Measurements from ENCODE around the gene BCL7A. TPM values are rescaled to one million over a fixed set of nuclear protein-coding genes. Genes with fewer than 3 reads are reported as not detected.

BCL7A gene
- total RNA-seq, 6 experiments from 2014 or later, result 3.5 to 6.4 (median 4.6) TPM

- Histone ChIP-seq H3K27ac (no peak overlapping the region), H3K9me3 (no peaks in the 10 kb centered on the region), H3K27me3 (no peaks in the 10 kb centered on the region), H3K4me1 (peaks cover 0 to 10% (median 2%) of the 10 kb centered on the region in 4 donors), H3K36me3 (no peaks in the 10 kb centered on the region), H3K4me3 (no peak overlapping the region)
- DNase-seq, result no peak
- TF ChIP-seq POLR2A (IDR thresholded peaks at IDR 0.05) (no peak), CTCF (IDR thresholded peaks at IDR 0.05) (no peak)
- no peak for ATAC-seq
- intact Hi-C loops (cut with DNase I), result no loop called here
- WGBS (ENCODE audit: insufficient coverage, low coverage, low lambda C conversion rate, missing lambda C conversion rate), result 90% methylated on average over 1 of the region's 4 CpGs
These were observed 2.7 kb upstream of the BCL7A start for GRCh38 chr12:122018937-122019336.

GRCh38 chr12:122020795-122021192 lies 890 bp upstream of the BCL7A start:
- Histone ChIP-seq H3K4me3 (peak overlapping the region in 1 of 3 donors; percentile 56), H3K27me3 (no peaks in the 10 kb centered on the region), H3K9me3 (no peaks in the 10 kb centered on the region), H3K36me3 (no peaks in the 10 kb centered on the region), H3K27ac (no peak overlapping the region), H3K4me1 (peaks cover 0 to 18% (median 7%) of the 10 kb centered on the region in 4 donors)
- DNase-seq (no peak), ATAC-seq (no peak)
- intact Hi-C loops (cut with DNase I), result no loop called here
- TF ChIP-seq CTCF (IDR thresholded peaks at IDR 0.05) (no peak), POLR2A (IDR thresholded peaks at IDR 0.05) (no peak)
- 80% methylated on average over 13 of the region's 16 CpGs for WGBS (ENCODE audit: insufficient coverage, low coverage, low lambda C conversion rate, missing lambda C conversion rate)

- DNase-seq (peak in 1 of 3 donors; percentile 44), ATAC-seq (no peak)
- peaks cover 0 to 18% (median 7%) of the 10 kb centered on the region in 4 donors for H3K4me1 ChIP-seq
- H3K4me3 ChIP-seq, result peak overlapping the region; percentile 50 to 70 (median 56)
- no peaks in the 10 kb centered on the region for H3K36me3 ChIP-seq
- H3K27me3 ChIP-seq, result no peaks in the 10 kb centered on the region
- no peaks in the 10 kb centered on the region for H3K9me3 ChIP-seq
- peak overlapping the region in 2 of 3 donors; percentile 36 to 91 for H3K27ac ChIP-seq
- intact Hi-C loops (cut with DNase I), result no loop called here
- TF ChIP-seq CTCF (IDR thresholded peaks at IDR 0.05) (no peak), POLR2A (IDR thresholded peaks at IDR 0.05) (no peak)
- 5% methylated on average over 8 of the region's 57 CpGs for WGBS (ENCODE audit: insufficient coverage, low coverage, low lambda C conversion rate, missing lambda C conversion rate)
These were observed 377 bp upstream of the BCL7A start for GRCh38 chr12:122021193-122021821.

- DNase-seq (peak in 1 of 3 donors; percentile 50), ATAC-seq (peak; percentile 6 to 29 (median 24))
- TF ChIP-seq POLR2A (IDR thresholded peaks at IDR 0.05), result no peak
- no peak for TF ChIP-seq CTCF (IDR thresholded peaks at IDR 0.05)
- H3K27me3 ChIP-seq, result no peaks in the 10 kb centered on the region
- 0% methylated on average over 16 of the region's 124 CpGs for WGBS (ENCODE audit: insufficient coverage, low coverage, low lambda C conversion rate, missing lambda C conversion rate)
- intact Hi-C loops (cut with DNase I), result no loop called here
- peaks cover 0 to 18% (median 7%) of the 10 kb centered on the region in 4 donors for H3K4me1 ChIP-seq
- H3K36me3 ChIP-seq, result no peaks in the 10 kb centered on the region
- H3K4me3 ChIP-seq, result peak overlapping the region; percentile 47 to 71 (median 70)
- peak overlapping the region; percentile 85 to 98 (median 91) for H3K27ac ChIP-seq
- H3K9me3 ChIP-seq, result no peaks in the 10 kb centered on the region
These were observed 982 bp downstream of the BCL7A start for GRCh38 chr12:122022393-122023338.

All from right lobe of liver (tissue), 6 donors.